Nephron progenitor cell (in vitro differentiated cells): Measurements from ENCODE around the gene LPGAT1.

Experiments
- DNase-seq: peaks from one replicate; pipeline ENCODE4 v3.0.0; 2021
- H3K27ac Mint-ChIP-seq: 2 replicates; pipeline ENCODE4 v1.8.0; 2021; ENCODE audit warnings: mild to moderate bottlenecking, moderate library complexity, mixed read lengths
- H3K27me3 Mint-ChIP-seq: 2 replicates; pipeline ENCODE4 v1.8.0; 2021; ENCODE audit warnings: mild to moderate bottlenecking, low read depth, mixed read lengths; ENCODE audit not compliant: poor library complexity
- H3K36me3 Mint-ChIP-seq: 2 replicates; pipeline ENCODE4 v1.8.0; 2021; ENCODE audit warnings: low read depth, mixed read lengths
- H3K4me1 Mint-ChIP-seq: 2 replicates; pipeline ENCODE4 v1.8.0; 2021; ENCODE audit warnings: mixed read lengths
- H3K4me3 Mint-ChIP-seq: 2 replicates; pipeline ENCODE4 v1.8.0; 2021; ENCODE audit warnings: mild to moderate bottlenecking, moderate library complexity, mixed read lengths
- H3K9me3 Mint-ChIP-seq: 2 replicates; pipeline ENCODE4 v1.8.0; 2021; ENCODE audit warnings: mild to moderate bottlenecking, moderate library complexity, mixed read lengths
- CTCF ChIP-seq: fragments of 200-600 bp; sonication (generic); IDR thresholded peaks from 2 replicates; pipeline ENCODE4 v1.5.0; 2021; ENCODE audit warnings: antibody characterized with exemption

The LPGAT1 gene

GRCh38 chr1:211808475-211808874 is 22.1 kb downstream of the LPGAT1 start:
- peaks cover 82% of the 10 kb centered on the region for H3K36me3 Mint-ChIP-seq
- H3K27me3 Mint-ChIP-seq: peaks cover 3% of the 10 kb centered on the region

GRCh38 chr1:211804915-211805314 is 25.6 kb downstream of the LPGAT1 start:
- Mint-ChIP-seq H3K4me3 (no peak overlapping the region), H3K9me3 (peaks cover 71% of the 10 kb centered on the region), H3K36me3 (peaks cover 87% of the 10 kb centered on the region), H3K4me1 (no peaks in the 10 kb centered on the region), H3K27me3 (peaks cover 3% of the 10 kb centered on the region), H3K27ac (no peak overlapping the region)
- DNase-seq: no peak
- no peak for TF ChIP-seq CTCF

More at GRCh38 chr1:211808475-211808874, 22.1 kb downstream of the LPGAT1 start:
- no peak for TF ChIP-seq CTCF
- no peak overlapping the region for H3K4me3 Mint-ChIP-seq
- no peak overlapping the region for H3K27ac Mint-ChIP-seq
- H3K9me3 Mint-ChIP-seq: peaks cover 48% of the 10 kb centered on the region
- DNase-seq: no peak
- no peaks in the 10 kb centered on the region for H3K4me1 Mint-ChIP-seq

- Mint-ChIP-seq H3K27ac (peak overlapping the region; percentile 13), H3K27me3 (no peaks in the 10 kb centered on the region), H3K4me3 (no peak overlapping the region), H3K4me1 (no peaks in the 10 kb centered on the region), H3K9me3 (peaks cover 38% of the 10 kb centered on the region), H3K36me3 (peaks cover 51% of the 10 kb centered on the region)
- no peak for DNase-seq
- no peak for TF ChIP-seq CTCF
Observed at GRCh38 chr1:211800925-211801607, 29.5 kb downstream of the LPGAT1 start.

GRCh38 chr1:211797994-211798393 is 32.6 kb downstream of the LPGAT1 start:
- no peaks in the 10 kb centered on the region for H3K4me1 Mint-ChIP-seq
- no peak for TF ChIP-seq CTCF

GRCh38 chr1:211791979-211792378 is 38.6 kb downstream of the LPGAT1 start:
- Mint-ChIP-seq H3K27ac (no peak overlapping the region), H3K4me1 (no peaks in the 10 kb centered on the region), H3K27me3 (no peaks in the 10 kb centered on the region), H3K9me3 (no peaks in the 10 kb centered on the region), H3K36me3 (peaks cover 28% of the 10 kb centered on the region), H3K4me3 (no peak overlapping the region)
- no peak for TF ChIP-seq CTCF
- DNase-seq: no peak

More at GRCh38 chr1:211797994-211798393, 32.6 kb downstream of the LPGAT1 start:
- Mint-ChIP-seq H3K36me3 (peaks cover 30% of the 10 kb centered on the region), H3K4me3 (no peak overlapping the region), H3K27ac (no peak overlapping the region), H3K27me3 (no peaks in the 10 kb centered on the region), H3K9me3 (peaks cover 18% of the 10 kb centered on the region)
- no peak for DNase-seq
